ENCODE measurements around the gene XRN2.

The XRN2 gene

DNA sequence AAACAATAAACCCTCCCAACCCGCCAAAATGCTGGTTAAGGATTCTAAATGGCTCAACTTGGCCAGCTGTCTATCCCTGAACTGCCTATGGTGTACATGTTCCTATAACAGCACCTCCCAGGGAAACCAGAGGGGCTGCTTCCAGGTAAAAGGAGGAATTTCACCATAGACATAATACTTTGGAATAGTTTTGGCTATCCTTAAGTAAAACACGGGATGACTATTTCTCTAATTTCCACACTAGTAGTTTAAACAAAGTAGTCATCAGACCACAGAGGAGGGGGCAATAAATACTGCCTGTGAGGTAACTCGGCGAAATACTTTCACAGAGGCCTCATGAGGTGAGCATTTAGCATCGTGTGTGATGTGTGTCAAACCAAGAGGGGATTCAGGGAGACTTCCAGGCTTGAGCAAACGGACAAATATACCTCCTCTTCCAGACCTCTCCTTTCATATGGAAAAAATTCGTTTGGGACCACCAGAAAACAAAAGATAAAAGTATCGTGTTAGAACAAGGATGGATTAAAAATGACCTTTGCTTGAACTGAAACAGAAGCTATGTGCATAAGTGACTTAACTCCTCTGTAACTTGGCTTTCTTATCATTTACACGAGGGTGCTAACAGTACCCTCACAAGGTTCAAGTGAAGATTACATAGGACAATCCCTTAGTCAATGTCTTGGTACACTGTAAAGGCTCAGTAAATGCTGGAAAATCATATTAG, 1.0 kb upstream of the XRN2 start:
- no peak for DNase-seq

DNA sequence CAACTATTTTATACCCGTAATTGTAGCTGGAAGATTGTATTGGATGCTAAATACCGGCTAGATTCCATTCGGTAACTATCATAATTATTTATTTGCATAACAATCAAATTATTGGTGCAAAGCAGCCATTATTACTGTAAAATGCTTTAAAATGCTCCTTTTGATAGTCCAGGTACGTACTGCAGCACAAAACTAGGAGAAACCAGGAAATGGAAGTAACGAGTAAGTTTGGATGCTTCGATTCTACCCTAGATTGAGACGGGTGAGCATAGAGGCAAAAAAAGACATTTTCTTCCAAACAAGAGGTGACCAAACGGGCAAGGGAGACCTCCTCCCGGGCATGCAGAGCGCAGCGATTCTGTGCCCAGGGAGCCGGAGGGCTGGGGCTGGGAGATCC, 469 bp upstream of the XRN2 start:
- DNase-seq = no peak

DNA sequence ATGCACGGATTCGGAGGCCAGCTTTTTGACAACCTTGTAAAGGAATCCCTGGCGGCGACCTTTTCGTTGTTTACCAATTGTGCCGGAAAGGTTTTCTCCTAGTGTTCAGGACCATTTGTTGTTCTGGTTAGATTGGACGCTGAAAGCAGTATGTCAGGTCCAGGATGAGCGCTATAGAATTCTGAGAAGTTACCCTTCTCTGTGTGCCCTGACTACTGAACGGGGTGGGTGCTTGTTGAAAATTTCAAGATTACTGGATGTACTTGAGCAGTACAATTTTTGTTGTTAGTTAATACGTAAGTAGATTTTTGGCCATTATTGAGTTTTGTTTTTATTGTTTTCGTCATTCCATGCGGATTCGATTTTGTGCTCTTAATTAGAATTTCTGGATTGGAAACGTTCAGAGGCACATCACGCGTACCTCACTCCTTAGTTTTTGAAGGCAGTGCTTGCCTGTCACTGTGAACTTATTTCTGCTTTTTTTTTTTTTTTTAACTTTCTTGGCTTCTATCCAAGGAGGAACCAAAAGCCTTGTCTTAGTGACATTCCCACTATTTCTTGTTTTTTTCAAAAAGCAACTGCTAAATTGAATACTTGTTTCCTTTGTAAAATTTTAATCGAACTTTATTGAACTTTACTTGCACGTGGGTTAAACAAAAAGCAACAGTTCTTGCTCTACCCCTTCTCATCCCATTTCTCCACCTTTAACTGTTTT, 898 bp downstream of the XRN2 start:
- no peak for DNase-seq

DNA sequence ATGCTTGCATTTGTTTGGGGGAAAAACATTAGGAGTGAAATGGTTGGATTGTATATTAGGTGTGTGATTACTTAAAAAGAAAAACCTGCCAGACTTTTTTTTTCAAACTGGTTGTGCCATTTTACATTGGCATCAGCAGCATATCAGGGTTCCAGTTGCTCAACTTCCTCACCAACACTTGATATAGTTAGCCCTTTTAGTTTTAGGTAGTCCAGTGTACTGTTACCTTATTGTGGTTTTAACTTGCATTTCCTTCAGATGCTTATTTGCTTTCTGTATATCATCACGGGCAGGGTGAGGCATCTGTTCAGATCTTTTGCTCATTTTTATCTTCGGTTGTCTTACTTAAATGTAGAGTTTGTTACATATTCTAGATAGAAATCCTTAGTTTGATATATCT, 5.2 kb downstream of the XRN2 start:
- DNase-seq = no peak

DNA sequence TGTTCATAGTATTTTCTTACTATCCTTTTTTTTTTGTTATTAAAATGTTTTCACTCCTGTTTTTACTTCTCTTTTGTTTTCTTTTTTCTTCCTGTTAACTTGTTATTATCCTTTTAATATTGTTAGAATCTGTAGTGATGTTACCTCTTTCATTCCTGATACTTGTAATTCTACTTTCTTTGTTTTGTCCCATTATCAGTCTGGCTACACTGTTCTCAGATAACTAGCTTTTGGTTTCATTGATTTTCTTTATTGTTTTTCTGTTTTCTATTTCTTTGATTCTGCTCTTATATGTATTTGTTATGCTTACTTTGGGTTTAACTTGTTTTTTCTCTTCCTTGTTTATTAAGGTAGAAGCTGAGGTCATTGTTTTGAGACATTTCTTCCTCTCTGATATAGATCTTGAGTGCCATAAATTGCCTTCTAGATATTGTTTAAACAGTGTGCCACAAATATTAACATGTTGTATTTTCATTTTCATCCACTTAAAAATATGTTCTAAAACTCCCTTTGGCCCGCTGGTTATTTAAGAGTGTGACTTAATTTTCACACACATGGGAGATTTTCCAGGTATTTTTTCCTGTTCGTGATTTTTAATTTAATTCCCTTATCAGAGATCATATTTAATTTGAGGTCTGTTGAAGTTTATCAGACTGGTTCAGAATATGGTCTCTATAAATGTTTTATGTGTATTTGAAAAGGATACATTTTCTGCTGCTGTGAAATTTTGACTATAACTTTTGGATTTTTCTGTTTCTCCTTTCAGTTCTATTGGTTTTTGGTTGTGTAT, 6.7 kb downstream of the XRN2 start:
- no peak for DNase-seq

DNA sequence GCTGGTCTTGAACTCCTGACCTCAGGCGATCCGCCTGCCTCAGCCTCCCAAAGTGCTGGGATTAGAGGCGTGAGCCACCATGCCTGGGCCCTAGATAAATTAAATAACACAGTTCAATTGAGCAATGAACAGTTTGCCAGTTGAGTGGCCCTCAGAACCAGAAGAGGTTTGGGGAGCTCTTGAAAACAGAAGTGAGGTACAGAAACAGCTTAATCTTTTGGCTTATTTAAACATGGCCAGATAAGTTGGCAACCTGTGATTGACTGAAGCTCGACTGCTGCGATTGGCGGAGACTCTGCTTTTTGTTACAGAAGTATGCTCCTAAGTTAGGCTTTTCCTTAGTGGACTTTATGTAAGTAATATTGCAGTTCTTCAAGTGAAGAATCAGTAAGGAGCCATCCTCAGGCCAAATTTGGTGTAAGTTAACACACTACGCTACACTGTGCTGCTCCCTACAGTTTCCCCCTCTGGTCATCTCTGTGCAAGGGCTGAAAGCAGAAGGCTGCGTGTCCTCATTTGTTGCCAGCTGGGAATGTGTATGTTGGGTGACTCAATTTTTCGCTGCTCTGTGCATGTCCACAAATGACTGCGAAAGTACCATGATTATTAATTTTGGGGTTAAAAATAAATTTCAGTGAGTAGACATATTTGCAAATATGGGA, 9.8 kb downstream of the XRN2 start:
- no peak for DNase-seq

DNA sequence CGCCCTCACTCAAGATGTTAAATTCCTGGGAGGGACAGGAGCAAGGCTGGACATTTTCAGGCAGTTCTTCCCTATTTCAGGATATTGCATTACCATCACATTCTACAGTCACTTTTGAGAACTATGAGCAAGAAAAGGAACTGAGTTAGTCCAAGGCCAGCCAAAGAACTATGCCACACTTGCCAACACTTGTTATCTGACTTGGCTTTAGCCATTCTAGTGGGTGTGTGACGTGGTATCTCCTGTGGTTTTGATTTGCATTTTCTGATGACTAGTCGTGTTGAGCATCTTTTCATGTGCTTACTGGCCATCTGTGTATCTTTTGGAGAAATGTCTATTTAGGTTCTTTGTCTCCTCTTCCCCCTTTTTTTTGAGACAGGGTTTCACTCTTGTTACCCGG, 12.0 kb downstream of the XRN2 start:
- DNase-seq = no peak

DNA sequence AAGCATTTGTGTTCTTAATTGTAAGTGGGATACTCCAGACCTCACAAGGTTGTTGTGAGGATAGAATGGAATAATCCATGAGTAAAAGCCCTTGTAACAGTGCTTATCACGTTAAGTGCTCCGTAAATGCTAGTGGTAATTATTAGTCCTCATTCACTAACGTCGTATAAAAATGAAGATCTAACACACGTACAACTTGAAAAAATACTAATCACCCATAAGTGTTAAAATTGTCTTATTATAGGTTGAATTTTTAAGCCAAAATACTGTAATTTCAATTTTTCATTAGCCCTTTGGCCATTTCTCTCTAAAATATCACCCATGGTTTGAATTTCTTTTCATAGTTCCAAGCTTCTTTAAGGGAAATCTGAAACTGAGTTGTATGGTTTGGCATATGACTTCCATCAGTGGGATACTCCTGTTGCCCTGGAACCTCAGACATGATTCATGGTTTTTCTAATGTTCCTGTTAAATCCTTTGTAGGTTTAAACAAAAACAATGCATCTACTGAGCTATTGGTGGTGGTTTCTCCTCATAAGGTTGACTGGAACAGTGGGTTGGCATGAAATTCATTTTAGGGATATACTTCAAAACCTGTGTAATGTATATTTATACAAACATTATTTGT, 19.1 kb downstream of the XRN2 start:
- DNase-seq = no peak

DNA sequence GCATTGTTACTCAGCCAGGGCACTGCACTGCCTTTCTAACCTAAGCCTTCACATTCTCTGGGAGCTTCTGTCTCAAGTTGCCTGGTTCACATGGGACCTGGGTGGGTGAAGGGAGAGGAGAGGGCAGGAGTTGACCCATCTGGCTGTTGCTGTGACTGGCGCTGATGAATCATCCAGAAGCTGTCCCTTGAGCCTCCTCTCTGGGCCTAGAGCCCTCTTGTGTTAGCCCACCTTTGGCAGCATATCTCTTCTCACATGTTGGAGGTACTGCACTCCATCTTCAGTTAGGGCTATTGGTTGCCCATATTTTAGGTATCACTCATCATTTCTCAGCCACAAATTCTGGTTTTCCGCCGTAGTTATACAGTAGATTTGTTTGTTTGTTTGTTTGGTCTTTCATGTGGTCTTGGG, 19.8 kb downstream of the XRN2 start:
- no peak for DNase-seq

DNA sequence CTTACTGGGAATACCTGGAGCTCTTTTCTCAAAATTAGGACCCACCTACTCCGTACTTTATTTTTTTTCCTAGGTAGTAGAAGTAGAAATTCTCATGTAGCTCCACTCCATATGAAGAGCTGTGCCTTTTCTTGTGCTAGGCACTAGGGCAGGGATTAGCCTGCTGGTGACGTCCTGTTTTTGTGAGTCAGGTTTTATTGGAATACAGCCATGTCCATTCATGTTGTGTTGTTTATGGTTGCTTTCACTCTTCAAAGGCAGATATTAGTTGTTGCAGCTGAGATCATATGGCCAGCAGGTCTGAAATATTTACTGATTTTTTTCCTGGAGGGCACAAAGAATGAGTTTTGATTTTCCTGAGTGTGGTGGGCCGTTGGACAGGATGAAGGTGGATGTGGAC, 20.5 kb downstream of the XRN2 start:
- no peak for DNase-seq

DNA sequence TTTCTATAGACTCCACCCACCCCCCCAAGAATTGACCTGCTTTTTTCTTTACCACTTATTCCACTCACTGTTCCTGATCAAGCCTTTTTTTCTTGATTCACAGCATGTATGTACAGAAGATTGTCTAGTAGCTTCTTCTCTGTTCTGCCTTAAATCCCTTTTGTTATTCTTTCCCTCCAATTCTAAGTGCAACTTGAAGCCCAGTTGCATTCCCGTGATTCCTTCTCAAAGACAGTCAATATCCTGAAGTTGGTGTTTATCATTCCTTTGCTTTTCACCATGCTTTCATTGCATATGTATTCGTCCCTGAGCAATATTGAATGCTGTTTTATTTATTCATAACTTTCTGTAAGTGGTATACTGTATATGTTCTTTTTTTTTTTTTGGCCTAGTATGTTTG, 21.0 kb downstream of the XRN2 start:
- DNase-seq = no peak

DNA sequence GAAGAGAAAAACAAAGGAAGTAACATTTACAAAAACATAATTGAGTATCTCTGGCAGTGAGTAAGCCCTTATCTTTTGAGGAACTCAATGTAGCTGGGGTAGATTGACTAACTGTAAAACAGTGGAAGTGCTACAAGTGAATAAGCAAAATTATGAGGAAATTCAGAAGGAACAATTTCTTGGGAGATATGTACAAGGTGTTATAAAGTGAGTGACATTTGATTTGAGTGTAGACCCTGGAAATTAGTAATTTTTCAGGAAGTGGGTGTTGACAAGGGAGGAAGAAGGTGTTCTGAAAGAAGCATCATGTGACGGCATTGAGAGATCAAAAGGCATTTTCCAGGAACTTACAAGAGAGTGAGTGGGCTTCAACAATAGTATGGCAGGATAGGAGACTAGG, 22.2 kb downstream of the XRN2 start:
- DNase-seq = no peak

DNA sequence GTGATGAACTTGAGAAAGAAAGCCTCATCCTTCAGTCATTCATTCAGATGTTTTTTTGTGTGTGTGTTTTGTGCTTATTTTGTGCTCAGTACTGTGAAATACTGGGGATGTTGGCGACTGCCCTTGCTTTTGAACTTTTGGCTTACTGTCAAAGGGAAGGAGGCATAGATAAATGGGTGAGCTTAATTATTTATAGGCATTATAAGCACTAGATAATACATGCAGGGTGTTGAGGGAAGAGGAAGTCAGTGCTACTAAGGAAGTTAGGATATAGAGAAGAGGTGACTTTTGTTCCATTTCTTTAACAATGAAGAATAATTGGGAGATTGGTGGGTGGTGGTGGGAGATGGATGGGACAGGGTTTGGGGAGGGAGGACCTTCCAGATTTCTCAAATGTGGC, 23.6 kb downstream of the XRN2 start:
- DNase-seq = no peak

DNA sequence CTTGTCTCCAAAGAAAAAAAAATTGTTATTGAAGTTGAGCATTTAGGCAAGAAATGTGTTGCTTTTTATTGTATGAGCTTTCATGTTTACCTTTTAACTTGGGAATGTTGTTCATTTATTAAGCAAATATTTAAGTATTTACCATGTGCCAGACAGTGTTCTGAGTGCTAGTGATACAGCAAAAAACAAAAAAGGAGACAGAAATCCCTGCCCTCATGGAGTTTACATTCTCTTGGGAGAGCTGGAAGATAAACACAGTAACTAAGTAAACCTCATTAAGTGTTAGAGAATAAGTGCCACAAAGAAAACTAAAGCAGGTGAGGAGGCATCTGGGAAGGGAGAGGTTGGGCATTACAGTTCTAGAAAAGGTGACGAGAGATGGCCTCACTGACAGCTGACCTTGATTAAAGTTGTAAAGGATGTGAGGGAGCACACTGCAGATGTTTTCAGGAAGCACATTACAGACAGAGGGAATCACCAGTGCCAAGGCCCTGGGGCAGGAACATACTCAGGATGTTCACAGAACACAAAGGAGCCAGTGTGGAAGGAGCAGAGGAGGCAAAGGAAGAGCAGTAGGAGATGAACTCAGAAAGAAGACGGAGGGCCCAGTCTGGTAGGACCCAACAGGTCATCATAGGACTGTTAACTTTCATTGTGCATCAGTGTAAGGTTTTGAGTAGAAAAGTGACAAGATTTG, 33.5 kb downstream of the XRN2 start:
- DNase-seq = no peak

DNA sequence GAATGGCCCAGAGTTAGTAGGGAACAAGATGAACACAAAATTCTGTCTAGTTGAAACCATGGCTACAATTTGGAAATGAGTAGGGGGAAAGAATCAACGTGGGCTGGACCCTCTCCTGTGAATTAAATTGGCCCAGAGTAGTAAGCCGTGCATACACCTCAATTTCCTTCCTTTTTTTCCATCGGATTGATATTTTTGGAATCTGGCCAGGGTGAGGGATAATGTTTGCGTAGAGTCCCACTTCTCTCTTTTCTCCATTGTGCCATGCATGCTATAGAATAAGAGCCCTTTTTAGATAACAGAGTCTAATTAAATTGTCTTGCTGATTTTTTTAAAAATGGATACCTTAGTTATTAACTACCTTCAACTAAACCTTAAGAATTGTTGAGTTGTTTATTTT, 35.2 kb downstream of the XRN2 start:
- DNase-seq = no peak

DNA sequence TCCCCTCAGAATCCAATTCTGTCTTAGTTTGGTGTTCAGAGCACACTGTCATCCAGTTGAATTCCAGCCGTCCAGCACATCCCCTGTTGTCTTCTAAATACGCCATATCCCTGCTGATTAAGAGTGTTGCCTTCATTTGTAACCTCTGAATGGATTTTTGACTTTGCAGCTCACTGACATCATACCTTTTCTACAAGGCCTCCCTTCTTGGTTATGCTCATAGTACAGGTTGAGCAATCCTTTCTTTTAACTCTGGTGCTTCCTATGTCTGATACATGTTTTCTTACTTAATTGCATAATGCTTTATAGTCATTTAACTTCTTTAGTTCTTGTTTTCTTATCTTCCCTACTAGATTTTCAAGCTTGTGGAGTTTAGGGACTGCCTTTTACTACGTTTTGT, 36.4 kb downstream of the XRN2 start:
- DNase-seq = no peak

DNA sequence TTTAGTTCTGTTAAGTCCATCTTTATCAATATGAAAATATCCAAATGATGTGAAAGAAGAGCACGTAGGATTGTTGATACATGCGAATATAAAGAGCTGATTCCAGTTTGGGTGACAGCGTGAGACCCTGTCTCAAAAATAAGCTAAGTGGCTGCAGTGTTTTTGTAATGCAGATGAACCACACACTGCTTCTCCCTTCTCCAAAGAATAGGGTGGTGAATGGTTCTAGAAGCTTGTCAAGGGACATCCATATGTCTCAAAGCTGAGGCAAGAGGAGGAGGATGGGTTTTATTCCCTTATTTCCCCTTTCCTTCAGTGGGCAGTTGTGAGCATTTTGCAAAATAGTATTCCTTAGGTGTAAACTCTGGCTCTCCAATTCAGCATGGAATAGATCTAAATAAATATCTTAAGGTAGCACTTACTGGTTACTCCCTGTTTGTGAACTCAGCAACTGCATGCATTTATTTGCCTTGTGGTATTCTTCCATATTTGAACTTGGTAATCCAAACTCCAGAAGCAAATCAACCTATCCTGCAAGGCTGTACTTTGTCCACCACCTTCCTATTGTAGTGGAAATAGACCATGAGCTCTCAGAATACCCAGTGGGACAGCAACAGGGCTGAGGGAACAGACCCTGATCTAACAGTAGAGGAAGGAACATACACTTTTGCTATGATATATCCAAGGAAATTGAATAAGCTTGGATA, 38.0 kb downstream of the XRN2 start:
- DNase-seq = no peak

DNA sequence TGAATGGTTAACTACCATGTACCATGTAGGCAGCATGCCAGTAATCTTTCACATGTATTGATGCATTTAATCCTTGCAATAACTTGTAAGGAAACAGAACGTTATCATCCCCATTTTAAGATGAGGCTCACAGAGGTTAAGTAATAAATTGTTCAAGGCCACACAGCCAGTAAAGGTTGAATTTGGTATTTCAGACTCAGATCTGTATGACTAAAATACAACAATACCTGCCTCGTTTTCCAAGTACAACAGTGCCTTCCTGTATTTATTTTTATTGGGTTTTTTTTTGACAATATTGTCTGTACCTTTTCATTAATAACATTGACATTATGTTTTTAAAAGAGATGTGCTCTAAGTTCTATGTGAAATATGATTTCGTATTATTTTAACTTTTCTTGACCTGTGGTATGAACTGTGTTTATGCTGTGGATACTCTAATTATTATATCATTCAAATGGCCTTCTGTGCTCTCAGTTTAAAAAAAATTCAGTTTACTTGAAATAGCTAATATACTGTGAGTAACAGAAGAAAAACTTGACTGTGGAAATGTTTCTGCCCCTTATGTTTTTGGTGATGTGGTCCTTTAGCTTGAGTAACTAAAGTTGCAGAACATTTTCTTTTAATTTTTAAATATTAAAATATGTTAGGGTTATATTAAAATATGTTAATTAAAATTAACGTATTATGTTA, 39.7 kb downstream of the XRN2 start:
- no peak for DNase-seq

DNA sequence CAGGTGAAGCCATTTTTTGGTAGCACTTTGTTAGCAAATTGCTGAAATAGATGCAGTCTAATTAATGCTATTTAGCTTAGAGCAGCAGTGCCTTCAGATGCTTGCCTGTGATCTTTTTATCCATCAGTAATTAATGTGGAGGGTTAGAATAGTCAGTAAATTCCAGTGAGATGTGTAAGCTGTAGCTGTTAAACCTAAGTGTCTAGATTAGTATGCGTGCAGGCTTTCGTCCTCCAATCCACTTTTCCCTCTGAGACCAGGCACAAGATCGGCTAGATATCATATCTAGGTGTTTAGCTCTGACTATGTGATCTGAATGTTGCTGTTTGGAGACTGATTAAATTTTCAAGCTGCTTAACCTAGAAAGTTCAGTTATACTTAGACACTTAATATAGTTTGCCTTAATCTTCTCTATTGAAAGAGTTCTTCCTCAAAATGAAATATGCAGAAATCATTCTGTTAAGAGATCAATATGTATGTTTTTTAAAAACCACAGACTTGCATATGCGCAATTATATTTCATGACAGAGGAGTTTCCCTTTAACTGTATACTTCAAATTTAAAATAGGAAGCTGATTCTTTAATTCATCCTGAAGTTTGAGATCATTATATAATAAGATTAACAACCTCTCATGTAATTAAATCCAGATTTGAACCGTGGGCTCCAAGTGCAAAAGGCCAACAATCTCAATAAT, 41.2 kb downstream of the XRN2 start:
- DNase-seq = no peak

DNA sequence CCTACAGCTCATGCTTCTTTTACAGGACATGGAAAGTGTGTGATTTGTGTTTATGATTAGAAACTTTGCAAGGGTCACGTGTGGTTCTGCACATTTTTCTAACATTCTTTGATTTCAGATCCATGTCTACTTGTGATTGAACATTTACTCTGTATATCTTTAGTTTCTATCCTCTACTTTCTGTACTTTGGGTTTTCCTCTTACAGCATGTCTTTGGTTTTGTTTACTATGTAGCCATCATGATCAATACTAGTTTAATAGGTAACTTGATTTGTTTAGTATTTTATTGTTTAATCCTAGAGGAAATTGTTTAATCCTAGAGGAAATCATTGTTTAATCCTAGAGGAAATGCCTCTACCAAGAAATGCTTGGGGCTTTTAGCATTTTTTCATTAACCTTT, 41.8 kb downstream of the XRN2 start:
- no peak for DNase-seq

All from activated naive CD4-positive, alpha-beta T cell treated with anti-CD3 and anti-CD28 coated beads, Interleukin-2, amount 50 U/mL, for 16 hours (primary cell).